ENCODE data around the gene NXPH3.

GRCh38 chr17:49566668-49567071, 9.0 kb upstream of the NXPH3 start:
- no peak for TF ChIP-seq CTCF (IDR thresholded peaks at IDR 0.05; ENCODE audit: insufficient read depth, low read length)
- TF ChIP-seq POLR2AphosphoS5 (IDR thresholded peaks at IDR 0.05; ENCODE audit: low read depth): no peak
- no peak for TF ChIP-seq SPI1 (IDR thresholded peaks at IDR 0.05; ENCODE audit: borderline replicate concordance, low read depth)

Data from HL-60 (cell line).